HUDEP-2 (cell line): Measurements from ENCODE around the gene TCP11L2.
A peak's percentile ranks its signal among the peaks of the same experiment; 100 is the strongest.

ENCODE experiments used
- DNase-seq, 76 experiments: peaks; one replicate each; lab custom pipeline; 2025; ENCODE audit not compliant: unreplicated experiment in 76 of 76; lab: John Stamatoyannopoulos, UW

TCP11L2 gene

GRCh38 chr12:106333756-106334155, 31.2 kb downstream of the TCP11L2 start:
- no peak for DNase-seq

- no peak for DNase-seq
These were observed 38.7 kb downstream of the TCP11L2 start for GRCh38 chr12:106341086-106341877.

DNA sequence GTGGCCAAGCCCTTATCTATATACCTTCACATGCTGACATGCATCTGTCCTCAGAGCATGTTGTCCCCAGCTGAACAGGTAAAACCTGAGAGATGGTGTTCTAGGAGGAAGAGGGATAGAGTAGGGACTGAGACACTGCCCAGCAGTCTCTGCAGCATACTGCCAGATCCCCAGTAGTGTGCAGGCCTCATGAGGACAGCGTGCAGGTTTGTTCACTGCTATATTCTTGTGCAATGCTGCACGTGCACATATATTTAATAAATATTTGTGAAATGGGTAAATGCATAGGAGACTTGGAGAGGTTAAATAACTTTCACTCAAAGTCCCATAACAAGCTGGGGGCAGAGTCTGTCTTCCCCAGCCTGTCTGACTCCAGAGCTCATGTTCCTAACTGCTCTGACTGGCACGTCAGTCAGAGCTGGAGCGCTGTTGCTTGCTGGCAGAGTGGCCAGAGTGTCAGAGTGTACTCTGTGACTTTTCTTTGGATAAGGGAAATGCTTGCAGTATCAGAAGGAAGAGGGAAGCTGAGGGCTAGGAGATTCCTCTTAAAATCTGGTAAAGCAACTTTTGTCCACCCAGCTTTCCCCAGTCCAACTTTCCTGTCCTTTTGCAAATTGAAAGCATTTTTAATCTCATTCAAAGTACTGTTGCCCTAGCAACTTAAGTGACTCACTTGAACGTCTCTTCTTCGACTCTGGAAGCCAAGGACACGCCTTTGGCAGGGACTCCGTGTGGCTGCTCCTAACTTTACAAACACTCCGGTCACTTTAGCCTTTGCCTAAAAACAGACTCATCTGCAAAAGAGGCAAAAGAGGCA, 40.1 kb downstream of the TCP11L2 start:
- peak in 2 of 76 experiments; percentile 7 to 14 for DNase-seq

GRCh38 chr12:106343214-106343528, 40.6 kb downstream of the TCP11L2 start:
- DNase-seq = no peak

- no peak for DNase-seq
These were observed 41.6 kb downstream of the TCP11L2 start for GRCh38 chr12:106344131-106344530.

- peak in 25 of 76 experiments; percentile 1 to 37 (median 12) for DNase-seq
These were observed 43.2 kb downstream of the TCP11L2 start for GRCh38 chr12:106345746-106346145.

GRCh38 chr12:106348411-106348810, 45.9 kb downstream of the TCP11L2 start:
- DNase-seq = no peak

DNA sequence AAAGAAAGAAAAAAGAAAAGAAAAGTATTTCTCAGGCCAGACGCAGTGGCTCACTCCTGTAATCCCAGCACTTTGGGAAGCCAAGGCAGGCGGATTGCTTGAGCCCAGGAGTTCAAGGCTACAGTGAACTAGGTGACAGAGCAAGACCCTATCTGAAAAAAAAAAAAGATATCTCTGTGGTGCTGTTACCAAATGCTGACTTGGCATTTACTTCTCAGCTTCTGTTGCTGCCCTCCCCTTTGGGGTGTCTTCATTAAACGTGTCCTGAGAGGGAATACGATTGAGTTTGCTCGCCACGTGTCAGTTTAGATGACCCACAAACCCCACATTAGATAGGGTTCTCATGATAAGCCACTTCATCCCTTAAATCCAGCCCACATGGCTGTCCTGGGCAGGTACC, 50.6 kb downstream of the TCP11L2 start:
- no peak for DNase-seq

GRCh38 chr12:106357549-106358395, 55.2 kb downstream of the TCP11L2 start, which contains the start of gene POLR3B:
Gene POLR3B (plus strand): TSS chr12:106357748. CDS start chr12:106357880, 132 bp downstream.
- DNase-seq = peak; percentile 21 to 99 (median 89)

DNA sequence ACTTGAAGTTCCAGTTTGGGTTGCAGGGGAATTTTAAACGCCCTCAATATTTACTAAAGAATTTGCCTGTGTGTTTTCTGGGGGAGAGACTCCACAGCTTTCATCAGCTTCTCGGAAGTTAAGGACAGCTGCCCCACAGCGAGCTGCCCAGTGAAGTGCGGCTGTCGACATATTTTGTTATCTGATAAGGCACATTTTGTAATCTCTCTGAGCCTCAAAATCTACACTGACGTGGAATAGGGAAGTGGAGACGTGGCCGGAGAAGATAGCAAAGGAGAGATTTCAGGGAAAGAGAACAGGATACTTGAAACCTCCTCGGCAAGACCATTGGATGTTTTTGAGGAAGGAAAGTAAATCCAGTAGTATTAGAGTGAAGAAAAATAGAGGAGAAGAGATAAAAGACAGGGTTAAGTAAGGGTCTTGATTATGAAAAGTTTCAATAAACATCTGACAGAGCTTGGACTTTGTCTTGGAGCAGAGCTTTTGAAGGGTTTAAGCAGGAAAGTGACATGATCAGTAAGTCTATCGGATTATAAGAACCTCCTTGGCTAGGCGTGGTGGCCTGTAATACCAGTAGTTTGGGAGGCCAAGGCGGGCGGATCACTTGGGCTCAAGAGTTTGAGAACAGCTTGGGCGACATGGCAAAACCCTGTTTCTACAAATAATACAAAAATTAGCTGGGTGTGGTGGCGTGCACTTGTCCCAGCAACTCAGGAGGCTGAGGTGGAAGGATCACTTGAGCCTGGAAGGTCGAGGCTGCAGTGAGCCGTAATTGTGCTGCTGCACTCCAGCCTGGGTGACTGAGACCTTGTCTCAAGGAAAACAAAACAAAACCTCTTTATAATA, 56.1 kb downstream of the TCP11L2 start:
- peak in 68 of 76 experiments; percentile 12 to 85 (median 60) for DNase-seq

DNA sequence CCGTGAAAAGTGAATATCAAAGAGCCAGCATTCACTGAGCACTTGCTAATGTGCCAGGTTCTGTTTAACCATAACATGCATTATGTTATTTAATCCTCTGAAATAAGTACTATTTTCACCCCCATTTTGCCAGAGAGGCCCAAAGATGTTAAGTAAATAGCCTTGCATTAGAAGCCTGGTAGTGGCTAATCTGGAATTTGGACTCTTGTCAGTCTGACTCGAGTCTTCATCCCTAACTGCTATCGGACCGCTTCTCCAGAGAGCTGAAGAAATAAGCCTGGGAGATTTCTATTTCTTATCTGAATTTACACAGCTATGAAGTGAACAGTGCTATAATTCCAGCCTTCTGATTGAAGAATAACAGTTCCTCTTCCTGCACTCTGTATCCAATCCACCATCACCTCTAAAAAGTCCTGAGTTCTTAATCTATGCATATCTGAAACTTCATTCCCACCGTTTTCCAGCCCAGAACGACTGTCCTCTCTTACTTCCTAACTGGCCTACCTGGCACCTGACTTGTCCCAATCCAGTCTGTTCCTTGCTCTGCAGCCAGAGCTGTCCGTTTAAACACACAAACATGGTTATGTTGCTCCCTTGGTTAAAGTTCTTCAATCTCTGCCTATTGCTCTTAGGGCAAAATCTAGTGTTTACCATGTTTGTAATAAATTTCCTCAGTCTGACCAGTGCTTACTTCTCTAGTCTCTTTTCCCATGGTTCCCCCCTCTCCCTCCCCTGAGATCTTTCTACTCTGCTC, 57.3 kb downstream of the TCP11L2 start:
- DNase-seq = no peak

DNA sequence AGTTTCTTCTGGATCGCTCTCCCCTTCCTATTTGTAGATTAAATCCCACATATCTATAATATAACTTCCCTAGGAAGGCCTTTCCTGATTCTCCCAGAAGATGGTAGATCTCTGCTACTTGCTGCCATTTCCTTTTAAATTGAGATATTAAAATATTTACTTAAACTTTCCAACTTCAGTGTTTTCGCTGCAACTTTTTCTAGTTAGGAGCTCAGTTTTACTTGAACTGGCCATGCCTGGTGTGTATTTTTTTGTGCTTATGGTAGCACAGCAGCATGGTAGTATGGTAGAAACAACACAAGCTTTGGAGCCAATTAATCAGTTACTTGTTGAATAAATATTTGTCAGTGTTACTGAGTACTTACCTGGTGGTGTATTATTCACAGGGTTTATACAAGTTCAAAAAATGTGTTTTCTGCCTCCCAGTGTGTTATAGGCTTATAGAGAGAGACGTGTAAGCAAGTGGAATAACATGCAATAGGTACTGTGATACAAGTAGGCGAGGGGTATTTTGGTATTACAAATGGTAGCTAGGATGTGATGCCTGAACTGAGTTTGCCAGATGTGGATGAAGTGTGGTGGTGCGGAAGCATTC, 58.0 kb downstream of the TCP11L2 start:
- no peak for DNase-seq

GRCh38 chr12:106362971-106363370, 60.4 kb downstream of the TCP11L2 start:
- no peak for DNase-seq

DNA sequence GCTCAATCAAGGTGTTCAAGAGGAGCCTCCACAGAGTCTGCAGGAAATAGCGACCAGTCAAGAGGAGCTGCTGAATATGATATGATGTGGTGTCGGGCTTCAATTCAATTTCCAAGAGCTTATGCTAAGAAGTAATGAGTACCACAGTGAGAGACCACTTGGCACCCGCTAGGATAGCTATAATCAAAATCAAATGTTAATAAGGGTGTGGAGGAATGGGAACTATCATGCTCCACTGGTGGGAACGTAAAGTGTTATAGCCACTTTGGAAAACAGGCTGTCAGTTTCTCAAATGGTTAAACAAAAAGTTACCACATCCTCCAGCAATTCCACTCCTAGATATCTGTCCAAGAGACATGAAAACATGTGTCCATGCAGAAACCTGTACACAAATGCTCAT, 61.7 kb downstream of the TCP11L2 start:
- DNase-seq = no peak

DNA sequence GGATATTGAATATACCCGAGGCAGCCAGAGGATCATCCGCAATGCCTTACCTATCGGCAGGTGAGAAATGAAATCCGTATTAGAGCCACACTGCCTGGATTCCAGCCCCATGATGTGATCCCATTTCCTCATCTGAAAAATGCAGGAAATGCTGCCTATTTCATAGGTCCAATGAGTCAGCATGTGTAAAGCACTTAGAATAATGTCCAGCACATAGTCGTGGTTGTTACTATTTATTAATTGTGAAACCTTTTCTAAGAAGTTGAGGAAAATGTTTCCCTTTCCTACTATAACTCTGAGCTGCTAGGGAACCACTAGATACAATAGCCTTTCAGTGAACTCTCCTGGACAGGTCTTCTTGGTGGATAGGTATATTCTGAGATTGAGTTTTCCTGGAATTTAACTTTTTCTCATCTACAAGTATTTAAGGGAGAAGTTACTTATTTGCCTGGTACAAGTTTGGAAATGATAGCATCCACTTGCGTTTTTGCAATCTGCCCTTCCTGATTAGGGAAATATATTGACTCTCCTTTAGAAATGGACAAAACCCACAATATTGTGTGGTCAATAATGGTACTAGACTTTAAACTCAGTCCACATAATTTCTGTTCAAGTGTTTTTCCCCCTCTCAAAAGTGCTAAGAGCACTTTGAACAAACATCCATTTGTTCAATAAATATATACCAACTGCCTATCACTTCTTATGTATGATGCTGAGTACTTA, 67.3 kb downstream of the TCP11L2 start:
- DNase-seq = no peak

DNA sequence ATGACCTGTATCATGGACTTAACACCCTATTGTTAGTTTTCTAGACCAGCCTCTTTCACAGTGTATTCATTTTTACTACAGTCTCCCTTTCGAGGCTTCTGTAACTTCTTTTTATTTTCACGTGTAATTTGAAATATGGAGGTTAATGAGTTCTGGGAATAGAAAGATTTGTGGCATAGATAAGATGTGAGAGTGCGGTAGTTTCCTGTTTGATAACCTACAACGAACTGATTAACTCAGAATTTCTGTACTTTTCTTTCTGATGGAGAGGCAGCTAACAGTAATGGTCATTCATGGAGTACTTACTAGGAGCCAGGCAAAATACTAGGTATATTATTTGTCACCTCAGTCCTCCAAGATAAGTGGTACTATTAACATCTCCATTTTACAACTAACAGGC, 76.3 kb downstream of the TCP11L2 start:
- DNase-seq = peak in 2 of 76 experiments; percentile 9 to 11

DNA sequence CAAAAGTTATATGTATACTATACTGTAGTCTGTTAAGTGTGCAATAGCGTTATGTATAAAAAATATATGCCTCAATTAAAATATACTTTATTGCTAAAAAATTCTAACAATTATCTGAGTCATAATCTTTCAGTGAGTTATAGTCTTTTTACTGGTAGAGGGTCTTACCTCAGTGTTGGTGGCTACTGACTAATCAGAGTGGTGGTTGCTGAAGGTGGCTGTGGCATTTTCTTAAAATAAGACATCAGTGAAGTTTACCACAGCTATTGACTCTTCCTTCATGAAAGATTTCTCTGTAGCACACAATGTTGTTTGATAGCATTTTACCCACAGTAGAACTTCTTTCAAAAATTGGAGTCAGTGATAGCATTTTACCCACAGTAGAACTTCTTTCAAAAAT, 78.4 kb downstream of the TCP11L2 start:
- no peak for DNase-seq

GRCh38 chr12:106381866-106382265, 79.3 kb downstream of the TCP11L2 start:
- DNase-seq = peak in 12 of 76 experiments; percentile 2 to 53 (median 16)
